KMS-11 (cell line): ENCODE measurements around the gene DPP4.

Experiments
- H2AFZ ChIP-seq: fragments of 200-600 bp; sonication (generic); 2 replicates; pipeline ENCODE4 v1.6.1; 2016; ENCODE audit warnings: antibody characterized with exemption, mixed run types, low read depth
- H3K27ac ChIP-seq: fragments of 200-600 bp; sonication (generic); 2 replicates; pipeline ENCODE4 v1.6.1; 2016; ENCODE audit warnings: mild to moderate bottlenecking, mixed run types
- H3K27me3 ChIP-seq: fragments of 200-600 bp; sonication (generic); 2 replicates; pipeline ENCODE4 v1.6.1; 2017; ENCODE audit warnings: mild to moderate bottlenecking, low read depth, mixed run types, moderate library complexity; ENCODE audit not compliant: insufficient read depth
- H3K36me3 ChIP-seq: fragments of 200-600 bp; sonication (generic); 2 replicates; pipeline ENCODE4 v1.6.1; 2017; ENCODE audit warnings: mild to moderate bottlenecking, mixed run types; ENCODE audit not compliant: insufficient read depth
- H3K4me1 ChIP-seq: fragments of 200-600 bp; sonication (generic); 2 replicates; pipeline ENCODE4 v1.6.1; 2016; ENCODE audit warnings: mild to moderate bottlenecking, low read depth, mixed run types; ENCODE audit not compliant: poor library complexity, severe bottlenecking
- H3K4me2 ChIP-seq: fragments of 200-600 bp; sonication (generic); 2 replicates; pipeline ENCODE4 v1.7.0; 2016; ENCODE audit warnings: mild to moderate bottlenecking, mixed run types
- H3K4me3 ChIP-seq: fragments of 200-600 bp; sonication (generic); IDR thresholded peaks from 2 replicates; pipeline ENCODE4 v1.6.1; 2017; ENCODE audit warnings: low read depth, low read length, mixed read lengths; ENCODE audit not compliant: insufficient read depth
- H3K79me2 ChIP-seq: fragments of 200-600 bp; sonication (generic); 2 replicates; pipeline ENCODE4 v1.6.1; 2016; ENCODE audit warnings: low read depth, mixed run types; ENCODE audit not compliant: insufficient read depth
- H3K9ac ChIP-seq: fragments of 200-600 bp; sonication (generic); 2 replicates; pipeline ENCODE4 v1.6.1; 2016; ENCODE audit warnings: mild to moderate bottlenecking, mixed run types
- H4K20me1 ChIP-seq: fragments of 200-600 bp; sonication (generic); 2 replicates; pipeline ENCODE4 v1.6.1; 2016; ENCODE audit warnings: mild to moderate bottlenecking, mixed run types; ENCODE audit not compliant: insufficient read depth
- TF ChIP-seq, protein P1 (sequence below): fragments of 200-600 bp; sonication (generic); conservative IDR thresholded peaks from 2 replicates; pipeline ENCODE4 v1.6.1; 2017; ENCODE audit warnings: low read depth, mild to moderate bottlenecking, antibody characterized with exemption, low read length, moderate library complexity, mixed read lengths

Gene DPP4

GRCh38 chr2:162072181-162072702, 1.8 kb downstream of the DPP4 start:
- H3K4me2 ChIP-seq, result no peak overlapping the region
- H3K9ac ChIP-seq, result no peak overlapping the region
- no peaks in the 10 kb centered on the region for H3K79me2 ChIP-seq
- no peaks in the 10 kb centered on the region for H3K27me3 ChIP-seq
- no peaks in the 10 kb centered on the region for H3K4me1 ChIP-seq
- H3K4me3 ChIP-seq, result no peak overlapping the region
- H2AFZ ChIP-seq, result no peak overlapping the region
- TF ChIP-seq, protein P1, sequence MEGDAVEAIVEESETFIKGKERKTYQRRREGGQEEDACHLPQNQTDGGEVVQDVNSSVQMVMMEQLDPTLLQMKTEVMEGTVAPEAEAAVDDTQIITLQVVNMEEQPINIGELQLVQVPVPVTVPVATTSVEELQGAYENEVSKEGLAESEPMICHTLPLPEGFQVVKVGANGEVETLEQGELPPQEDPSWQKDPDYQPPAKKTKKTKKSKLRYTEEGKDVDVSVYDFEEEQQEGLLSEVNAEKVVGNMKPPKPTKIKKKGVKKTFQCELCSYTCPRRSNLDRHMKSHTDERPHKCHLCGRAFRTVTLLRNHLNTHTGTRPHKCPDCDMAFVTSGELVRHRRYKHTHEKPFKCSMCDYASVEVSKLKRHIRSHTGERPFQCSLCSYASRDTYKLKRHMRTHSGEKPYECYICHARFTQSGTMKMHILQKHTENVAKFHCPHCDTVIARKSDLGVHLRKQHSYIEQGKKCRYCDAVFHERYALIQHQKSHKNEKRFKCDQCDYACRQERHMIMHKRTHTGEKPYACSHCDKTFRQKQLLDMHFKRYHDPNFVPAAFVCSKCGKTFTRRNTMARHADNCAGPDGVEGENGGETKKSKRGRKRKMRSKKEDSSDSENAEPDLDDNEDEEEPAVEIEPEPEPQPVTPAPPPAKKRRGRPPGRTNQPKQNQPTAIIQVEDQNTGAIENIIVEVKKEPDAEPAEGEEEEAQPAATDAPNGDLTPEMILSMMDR, result no peak
- no peaks in the 10 kb centered on the region for H4K20me1 ChIP-seq
- H3K36me3 ChIP-seq, result no peaks in the 10 kb centered on the region
- H3K27ac ChIP-seq, result no peak overlapping the region

DNA sequence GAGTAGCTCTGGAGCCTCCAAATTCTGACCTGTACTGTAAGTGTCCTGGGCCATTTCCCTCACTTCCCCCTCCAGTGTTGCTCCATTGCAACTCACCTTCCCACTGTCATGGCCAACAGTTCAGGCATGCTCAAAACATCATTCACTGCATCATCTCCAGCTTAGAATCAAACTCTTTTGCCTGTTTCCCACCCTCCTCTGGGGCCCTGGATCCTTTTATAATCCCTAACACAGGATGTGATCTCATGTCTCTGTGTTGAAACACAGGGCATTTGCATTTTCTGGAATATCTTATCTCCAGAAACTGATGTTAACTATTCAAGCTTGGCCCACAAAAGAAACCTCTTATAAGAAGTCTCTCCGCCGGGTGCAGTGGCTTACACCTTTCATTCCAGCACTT, 3.0 kb downstream of the DPP4 start:
- Histone ChIP-seq H3K79me2 (no peaks in the 10 kb centered on the region), H2AFZ (no peak overlapping the region), H4K20me1 (no peaks in the 10 kb centered on the region), H3K36me3 (no peaks in the 10 kb centered on the region), H3K27ac (no peak overlapping the region), H3K4me2 (no peak overlapping the region), H3K4me1 (no peaks in the 10 kb centered on the region), H3K4me3 (no peak overlapping the region), H3K27me3 (no peaks in the 10 kb centered on the region), H3K9ac (no peak overlapping the region)
- TF ChIP-seq, protein P1, result no peak

GRCh38 chr2:162070228-162070936, 3.6 kb downstream of the DPP4 start:
- no peaks in the 10 kb centered on the region for H3K4me1 ChIP-seq

GRCh38 chr2:162069267-162069903, 4.6 kb downstream of the DPP4 start:
- TF ChIP-seq, protein P1, result no peak
- Histone ChIP-seq H3K79me2 (no peaks in the 10 kb centered on the region), H3K4me2 (no peak overlapping the region), H2AFZ (no peak overlapping the region), H3K36me3 (no peaks in the 10 kb centered on the region), H3K27ac (no peak overlapping the region), H3K27me3 (no peaks in the 10 kb centered on the region), H3K9ac (no peak overlapping the region), H3K4me3 (no peak overlapping the region), H3K4me1 (no peaks in the 10 kb centered on the region), H4K20me1 (no peaks in the 10 kb centered on the region)

More at GRCh38 chr2:162070228-162070936, 3.6 kb downstream of the DPP4 start:
- TF ChIP-seq, protein P1, result no peak
- Histone ChIP-seq H3K27me3 (no peaks in the 10 kb centered on the region), H3K36me3 (no peaks in the 10 kb centered on the region), H3K4me2 (no peak overlapping the region), H3K27ac (no peak overlapping the region), H2AFZ (no peak overlapping the region), H3K9ac (no peak overlapping the region), H4K20me1 (no peaks in the 10 kb centered on the region), H3K79me2 (no peaks in the 10 kb centered on the region), H3K4me3 (no peak overlapping the region)
